Caco-2 (cell line): Measurements from ENCODE around the gene RBPMS2. TPM values are rescaled to one million over a fixed set of nuclear protein-coding genes. Genes with fewer than 3 reads are reported as not detected.

Experiments
- BruUV-seq: library from RNA; stranded (reverse); fragments of 400-500 nt; replicated peaks from 2 replicates; lab custom pipeline; 2021; lab: Mats Ljungman, UMichigan
- CTCF ChIA-PET: fragments of 300-600 bp; sonication (Branson Sonifier 250); formaldehyde crosslinking; loops from one replicate; lab custom pipeline; 2022; ENCODE audit warnings: antibody characterized with exemption; lab: Charles Lee
- POLR2A ChIA-PET: fragments of 300-600 bp; sonication (Branson Sonifier 250); formaldehyde crosslinking; loops from one replicate; lab custom pipeline; 2022; ENCODE audit warnings: antibody characterized with exemption; lab: Charles Lee
- DNase-seq, 2 experiments: peaks; one replicate each; pipeline versions ENCODE4 v3.0.0 to v3.0.0-alpha.2; 2020 to 2022
- H3K27me3 ChIP-seq: replicated peaks from 2 replicates; pipeline ENCODE4 v1.6.0; 2011; ENCODE audit warnings: low read length; ENCODE audit not compliant: control insufficient read depth, insufficient read depth
- H3K36me3 ChIP-seq: 2 replicates; pipeline ENCODE4 v1.5.1; 2011; ENCODE audit warnings: low read length; ENCODE audit not compliant: control insufficient read depth, insufficient read depth
- H3K4me1 ChIP-seq: fragments of 250-450 bp; sonication (Bioruptor Pico); 2 replicates; pipeline ENCODE4 v1.5.1; 2020; ENCODE audit warnings: mild to moderate bottlenecking
- H3K4me3 ChIP-seq: 2 replicates; pipeline ENCODE4 v1.5.1; 2011; ENCODE audit warnings: low read depth, mild to moderate bottlenecking, control low read depth, low read length
- H3K9me3 ChIP-seq: fragments of 250-450 bp; sonication (Bioruptor Pico); 2 replicates; pipeline ENCODE4 v1.5.1; 2020; ENCODE audit warnings: mild to moderate bottlenecking, moderate library complexity
- H3K27ac Mint-ChIP-seq: one replicate; pipeline ENCODE4 v1.8.0; 2022; ENCODE audit warnings: mixed read lengths; ENCODE audit not compliant: unreplicated experiment
- H3K27me3 Mint-ChIP-seq: one replicate; pipeline ENCODE4 v1.8.0; 2022; ENCODE audit warnings: mixed read lengths; ENCODE audit not compliant: insufficient read depth, unreplicated experiment
- H3K36me3 Mint-ChIP-seq: one replicate; pipeline ENCODE4 v1.8.0; 2022; ENCODE audit warnings: mild to moderate bottlenecking, mixed read lengths; ENCODE audit not compliant: insufficient read depth, unreplicated experiment
- H3K4me1 Mint-ChIP-seq: one replicate; pipeline ENCODE4 v1.8.0; 2022; ENCODE audit warnings: low read depth, mixed read lengths; ENCODE audit not compliant: unreplicated experiment
- H3K4me3 Mint-ChIP-seq: one replicate; pipeline ENCODE4 v1.8.0; 2022; ENCODE audit warnings: mild to moderate bottlenecking, moderate library complexity, mixed read lengths; ENCODE audit not compliant: unreplicated experiment
- H3K9me3 Mint-ChIP-seq: one replicate; pipeline ENCODE4 v1.8.0; 2022; ENCODE audit warnings: mixed read lengths; ENCODE audit not compliant: unreplicated experiment
- CTCF ChIP-seq, 2 experiments: fragments of 200-600 bp in 1 of 2; IDR thresholded peaks; 1 replicate in 1 of 2; 2 replicates in 1 of 2; pipeline versions ENCODE4 v1.5.1 to v1.8.0; 2011 to 2022; ENCODE audit warnings: antibody characterized with exemption in 1 of 2, control low read depth in 1 of 2, inconsistent platforms in 1 of 2, low read depth in 1 of 2, low read length in 1 of 2, mild to moderate bottlenecking in 1 of 2, moderate library complexity in 1 of 2; ENCODE audit not compliant: insufficient read depth in 1 of 2, severe bottlenecking in 1 of 2, unreplicated experiment in 1 of 2
- intact Hi-C: fragments of 100-400 bp; cut with micrococcal nuclease; formaldehyde crosslinking; loops from one replicate; pipeline ENCODE4 v1.10.0; 2022; ENCODE audit not compliant: unreplicated experiment
- total RNA-seq: library from RNA; stranded (reverse); gene quantifications from 2 replicates; pipeline ENCODE4 v1.2.3, GENCODE V29; 2022

Gene RBPMS2
- total RNA-seq, 1 experiment from 2014 or later: 9.3 TPM

DNA sequence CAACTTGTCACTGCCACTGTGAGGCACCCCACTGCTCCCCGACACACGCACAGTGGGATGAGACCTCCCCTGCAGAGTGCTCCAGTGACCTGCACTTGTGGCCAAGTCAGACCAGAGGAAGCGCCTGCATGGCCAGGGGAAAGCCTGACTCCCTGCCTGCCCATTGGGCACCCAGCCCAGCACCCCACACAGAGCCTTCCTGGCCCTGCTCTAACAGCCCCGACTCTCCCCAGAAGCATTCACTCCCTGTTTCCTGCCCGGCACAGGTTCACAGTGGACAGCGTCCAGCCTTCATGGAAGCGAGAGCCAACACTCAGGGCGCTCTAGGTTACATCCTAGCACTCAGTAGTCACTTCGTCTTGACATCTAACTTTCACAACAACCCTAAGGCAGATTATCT lies 27.8 kb downstream of the RBPMS2 start:
- Mint-ChIP-seq H3K4me3 (no peak overlapping the region), H3K4me1 (no peaks in the 10 kb centered on the region), H3K27me3 (no peaks in the 10 kb centered on the region), H3K9me3 (no peaks in the 10 kb centered on the region), H3K27ac (no peak overlapping the region), H3K36me3 (no peaks in the 10 kb centered on the region)
- H3K4me3 ChIP-seq: no peak overlapping the region
- POLR2A ChIA-PET: no interaction called here
- CTCF ChIA-PET: no interaction called here
- no peak for TF ChIP-seq CTCF (IDR thresholded peaks at IDR 0.05; ENCODE audit: insufficient read depth in 1 of 2, low read depth in 1 of 2, low read length in 1 of 2, severe bottlenecking in 1 of 2, unreplicated experiment in 1 of 2)
- H3K27me3 ChIP-seq: no peaks in the 10 kb centered on the region
- DNase-seq: no peak
- no peaks in the 10 kb centered on the region for H3K4me1 ChIP-seq
- intact Hi-C loops: no loop called here
- no peaks in the 10 kb centered on the region for H3K36me3 ChIP-seq
- H3K9me3 ChIP-seq: no peaks in the 10 kb centered on the region
- BruUV-seq: no TSS peak

DNA sequence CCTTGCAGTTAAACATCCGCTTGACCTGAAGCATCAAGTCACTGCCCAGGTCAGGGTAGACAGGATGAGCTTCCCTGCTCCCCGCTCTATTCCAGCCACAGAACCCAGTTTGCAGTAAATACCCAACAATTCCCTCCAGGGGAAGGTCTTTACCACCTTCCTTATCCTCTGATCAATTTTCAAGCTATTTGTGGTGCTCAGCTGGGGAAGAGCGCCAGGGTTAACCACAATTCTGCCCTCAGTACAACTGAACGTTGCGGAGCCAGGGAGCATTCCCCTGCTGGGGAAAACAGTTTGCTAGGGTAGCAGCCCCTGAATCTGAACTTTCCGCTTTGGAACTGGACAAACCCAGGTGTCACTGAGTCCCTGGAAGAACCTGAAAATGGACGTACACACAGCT lies 28.5 kb downstream of the RBPMS2 start:
- H3K27ac Mint-ChIP-seq: no peak overlapping the region
- no peaks in the 10 kb centered on the region for H3K27me3 Mint-ChIP-seq
- H3K9me3 Mint-ChIP-seq: no peaks in the 10 kb centered on the region
- no peak overlapping the region for H3K4me3 ChIP-seq
- BruUV-seq: no TSS peak
- DNase-seq: no peak
- H3K27me3 ChIP-seq: no peaks in the 10 kb centered on the region
- H3K36me3 ChIP-seq: no peaks in the 10 kb centered on the region
- no peaks in the 10 kb centered on the region for H3K4me1 Mint-ChIP-seq
- H3K4me1 ChIP-seq: no peaks in the 10 kb centered on the region
- POLR2A ChIA-PET: no interaction called here
- no peaks in the 10 kb centered on the region for H3K36me3 Mint-ChIP-seq
- CTCF ChIA-PET: no interaction called here
- no peak overlapping the region for H3K4me3 Mint-ChIP-seq
- intact Hi-C loops: no loop called here
- TF ChIP-seq CTCF (IDR thresholded peaks at IDR 0.05; ENCODE audit: insufficient read depth in 1 of 2, low read depth in 1 of 2, low read length in 1 of 2, severe bottlenecking in 1 of 2, unreplicated experiment in 1 of 2): no peak
- no peaks in the 10 kb centered on the region for H3K9me3 ChIP-seq

DNA sequence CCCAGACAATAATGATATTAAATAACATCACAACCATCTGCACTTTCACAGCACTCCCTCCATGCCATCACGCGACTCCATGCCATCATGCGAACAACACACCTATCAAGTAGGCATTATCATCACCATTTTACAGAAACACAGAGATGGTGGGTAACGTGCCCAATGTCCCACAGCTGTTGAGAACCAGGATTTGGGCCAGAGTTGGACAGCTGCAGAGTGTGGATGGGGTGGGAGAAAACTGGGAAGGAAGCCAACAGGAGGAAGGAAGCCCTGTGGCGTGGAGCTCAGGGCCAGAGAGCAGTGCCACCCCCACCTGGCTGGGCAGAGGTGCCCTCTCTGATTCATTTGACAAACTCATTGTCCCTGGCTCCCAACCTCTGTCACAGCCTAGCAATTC lies 29.0 kb downstream of the RBPMS2 start:
- no peaks in the 10 kb centered on the region for H3K9me3 ChIP-seq
- TF ChIP-seq CTCF (IDR thresholded peaks at IDR 0.05; ENCODE audit: insufficient read depth in 1 of 2, low read depth in 1 of 2, low read length in 1 of 2, severe bottlenecking in 1 of 2, unreplicated experiment in 1 of 2): no peak
- no peaks in the 10 kb centered on the region for H3K36me3 ChIP-seq
- Mint-ChIP-seq H3K27me3 (no peaks in the 10 kb centered on the region), H3K9me3 (no peaks in the 10 kb centered on the region), H3K36me3 (no peaks in the 10 kb centered on the region), H3K27ac (no peak overlapping the region), H3K4me3 (no peak overlapping the region), H3K4me1 (no peaks in the 10 kb centered on the region)
- ChIA-PET POLR2A (no interaction called here), CTCF (interaction anchor here (0.6 kb wide), 1 partner anchor 19 kb away, joined by 4 read pairs; no protein-coding TSS in a partner anchor)
- no TSS peak for BruUV-seq
- no peaks in the 10 kb centered on the region for H3K4me1 ChIP-seq
- DNase-seq: no peak
- no peak overlapping the region for H3K4me3 ChIP-seq
- H3K27me3 ChIP-seq: no peaks in the 10 kb centered on the region
- intact Hi-C loops: no loop called here
